H9 (cell line): ENCODE measurements around the gene ADGRF5. TPM values are rescaled to one million over a fixed set of nuclear protein-coding genes. Genes with fewer than 3 reads are reported as not detected.

ENCODE experiments used
- DNase-seq: peaks from one replicate; pipeline ENCODE4 v3.0.0-alpha.2; 2017
- H2AFZ ChIP-seq: one replicate; pipeline ENCODE4 v1.6.1; 2013; ENCODE audit warnings: mild to moderate bottlenecking, low read length, control low read depth, moderate library complexity
- H2AK5ac ChIP-seq: 2 replicates; pipeline ENCODE4 v1.6.1; 2013; ENCODE audit warnings: low read length, control low read depth, mixed read lengths; ENCODE audit not compliant: insufficient read length
- H2BK120ac ChIP-seq: one replicate; pipeline ENCODE4 v1.6.1; 2013; ENCODE audit warnings: low read depth, mild to moderate bottlenecking, low read length, control low read depth, inconsistent platforms; ENCODE audit not compliant: poor library complexity, severe bottlenecking
- H2BK12ac ChIP-seq: 2 replicates; pipeline ENCODE4 v1.6.1; 2013; ENCODE audit warnings: low read length, control low read depth, mixed read lengths, low read depth; ENCODE audit not compliant: insufficient read length
- H2BK15ac ChIP-seq: 2 replicates; pipeline ENCODE4 v1.6.1; 2013; ENCODE audit warnings: low read depth, low read length, control low read depth
- H2BK20ac ChIP-seq: one replicate; pipeline ENCODE4 v1.6.1; 2013; ENCODE audit warnings: low read depth, mild to moderate bottlenecking, low read length, control low read depth, inconsistent platforms; ENCODE audit not compliant: poor library complexity, severe bottlenecking
- H2BK5ac ChIP-seq: 2 replicates; pipeline ENCODE4 v1.6.1; 2013; ENCODE audit warnings: low read length, control low read depth, mixed read lengths; ENCODE audit not compliant: insufficient read length
- H3K14ac ChIP-seq: 2 replicates; pipeline ENCODE4 v1.6.1; 2013; ENCODE audit warnings: low read length, control low read depth; ENCODE audit not compliant: insufficient read depth
- H3K18ac ChIP-seq: 2 replicates; pipeline ENCODE4 v1.6.1; 2013; ENCODE audit warnings: low read depth, mild to moderate bottlenecking, mixed read lengths, low read length, control low read depth; ENCODE audit not compliant: insufficient read length
- H3K23ac ChIP-seq: 2 replicates; pipeline ENCODE4 v1.6.1; 2013; ENCODE audit warnings: low read length, control low read depth, mixed read lengths, low read depth; ENCODE audit not compliant: insufficient read length
- H3K23me2 ChIP-seq: 2 replicates; pipeline ENCODE4 v1.6.1; 2013; ENCODE audit warnings: low read depth, mild to moderate bottlenecking, mixed read lengths, low read length, control low read depth; ENCODE audit not compliant: insufficient read length, poor library complexity, severe bottlenecking
- H3K27ac ChIP-seq: 2 replicates; pipeline ENCODE4 v1.5.1; 2013; ENCODE audit warnings: low read length, control low read depth, mixed read lengths, low read depth; ENCODE audit not compliant: insufficient read length
- H3K27me3 ChIP-seq: 2 replicates; pipeline ENCODE4 v1.6.1; 2013; ENCODE audit warnings: low read length, control low read depth, inconsistent platforms; ENCODE audit not compliant: insufficient read depth
- H3K4ac ChIP-seq: 2 replicates; pipeline ENCODE4 v1.6.1; 2013; ENCODE audit warnings: low read depth, mild to moderate bottlenecking, control low read depth, inconsistent platforms, low read length, moderate library complexity
- H3K4me1 ChIP-seq: 2 replicates; pipeline ENCODE4 v1.6.1; 2013; ENCODE audit warnings: low read length, control low read depth, inconsistent platforms; ENCODE audit not compliant: insufficient read depth
- H3K4me2 ChIP-seq: 2 replicates; pipeline ENCODE4 v1.6.1; 2013; ENCODE audit warnings: low read length, control low read depth, mixed read lengths; ENCODE audit not compliant: insufficient read length, insufficient read depth
- H3K56ac ChIP-seq: 2 replicates; pipeline ENCODE4 v1.6.1; 2013; ENCODE audit warnings: low read depth, mild to moderate bottlenecking, mixed read lengths, low read length, control low read depth; ENCODE audit not compliant: insufficient read length
- H3K79me1 ChIP-seq: 2 replicates; pipeline ENCODE4 v1.6.1; 2013; ENCODE audit warnings: low read depth, mild to moderate bottlenecking, moderate library complexity, low read length, control low read depth, inconsistent platforms; ENCODE audit not compliant: insufficient read depth, poor library complexity, severe bottlenecking
- H3K79me2 ChIP-seq: 2 replicates; pipeline ENCODE4 v1.6.1; 2013; ENCODE audit warnings: low read length, control low read depth, inconsistent platforms; ENCODE audit not compliant: insufficient read depth
- H3K9ac ChIP-seq: 2 replicates; pipeline ENCODE4 v1.6.1; 2013; ENCODE audit warnings: low read length, control low read depth, mixed read lengths; ENCODE audit not compliant: insufficient read length; ENCODE audit errors: extremely low read depth
- H3K9me3 ChIP-seq: one replicate; pipeline ENCODE4 v1.6.1; 2013; ENCODE audit warnings: low read depth, low read length, inconsistent platforms; ENCODE audit not compliant: control insufficient read depth
- H3T11ph ChIP-seq: one replicate; pipeline ENCODE4 v1.6.1; 2013; ENCODE audit warnings: mild to moderate bottlenecking, low read length, control low read depth, inconsistent platforms
- H4K20me1 ChIP-seq: one replicate; pipeline ENCODE4 v1.6.1; 2013; ENCODE audit not compliant: control insufficient read depth, insufficient read length, insufficient read depth
- H4K5ac ChIP-seq: 2 replicates; pipeline ENCODE4 v1.6.1; 2013; ENCODE audit warnings: low read depth, mild to moderate bottlenecking, mixed read lengths, low read length, control low read depth; ENCODE audit not compliant: insufficient read length
- H4K8ac ChIP-seq: replicated peaks from 2 replicates; pipeline ENCODE4 v1.6.1; 2013; ENCODE audit warnings: low read length, control low read depth, mixed read lengths, low read depth; ENCODE audit not compliant: insufficient read length
- H4K91ac ChIP-seq: 2 replicates; pipeline ENCODE4 v1.6.1; 2013; ENCODE audit warnings: low read depth, mild to moderate bottlenecking, moderate library complexity, mixed read lengths, low read length, control low read depth; ENCODE audit not compliant: insufficient read length
- H3K27ac Mint-ChIP-seq, 3 experiments: 2 replicates in 2 of 3; 3 replicates in 1 of 3; pipeline ENCODE4 v1.8.0; 2020 to 2021; ENCODE audit warnings: mixed read lengths in 3 of 3, mild to moderate bottlenecking in 1 of 3, moderate library complexity in 1 of 3
- H3K27me3 Mint-ChIP-seq: 2 replicates; pipeline ENCODE4 v1.8.0; 2021; ENCODE audit warnings: low read depth, mild to moderate bottlenecking, moderate library complexity, mixed read lengths
- H3K36me3 Mint-ChIP-seq, 3 experiments: 2 replicates in 2 of 3; 3 replicates in 1 of 3; pipeline ENCODE4 v1.8.0; 2020 to 2021; ENCODE audit warnings: low read depth in 3 of 3, mixed read lengths in 3 of 3; ENCODE audit not compliant: insufficient read depth in 1 of 3
- H3K4me1 Mint-ChIP-seq, 2 experiments: 2 replicates each; pipeline ENCODE4 v1.8.0; 2020; ENCODE audit warnings: mixed read lengths in 2 of 2
- H3K4me3 Mint-ChIP-seq, 2 experiments: 2 replicates in 1 of 2; 3 replicates in 1 of 2; pipeline ENCODE4 v1.8.0; 2020 to 2021; ENCODE audit warnings: mild to moderate bottlenecking in 2 of 2, mixed read lengths in 2 of 2, moderate library complexity in 1 of 2
- H3K9me3 Mint-ChIP-seq, 2 experiments: 2 replicates in 1 of 2; 3 replicates in 1 of 2; pipeline ENCODE4 v1.8.0; 2020; ENCODE audit warnings: mild to moderate bottlenecking in 2 of 2, mixed read lengths in 2 of 2, moderate library complexity in 1 of 2
- CTCF ChIP-seq: fragments of 200-600 bp; sonication (generic); conservative IDR thresholded peaks from 3 replicates; pipeline ENCODE4 v1.8.0; 2021; ENCODE audit warnings: antibody characterized with exemption, mild to moderate bottlenecking
- WGBS: extraction: QIAGEN DNeasy Blood & Tissue Kit; methylation state at CpG from one replicate; pipeline ENCODE4 v1.1.7; 2013; ENCODE audit warnings: missing lambda C conversion rate, low lambda C conversion rate, mixed read lengths; ENCODE audit not compliant: insufficient read length; ENCODE audit errors: extremely low coverage; 5-methylcytosine and 5-hydroxymethylcytosine counted together
- total RNA-seq: library from RNA; stranded (reverse); gene quantifications from 2 replicates; pipeline ENCODE4 v1.2.1, GENCODE V29; 2021

Gene ADGRF5
- total RNA-seq, 1 experiment from 2014 or later = not detected

GRCh38 chr6:46899659-46900058 lies 22.1 kb downstream of the ADGRF5 start:
- Histone ChIP-seq H3T11ph (no peak overlapping the region), H3K79me1 (no peaks in the 10 kb centered on the region), H3K14ac (no peak overlapping the region), H3K18ac (no peak overlapping the region), H3K9me3 (no peaks in the 10 kb centered on the region), H3K23ac (no peak overlapping the region), H3K23me2 (no peaks in the 10 kb centered on the region), H3K4me2 (no peak overlapping the region), H4K20me1 (no peaks in the 10 kb centered on the region), H2BK12ac (no peak overlapping the region), H4K91ac (no peak overlapping the region), H3K79me2 (no peaks in the 10 kb centered on the region), H2BK120ac (no peak overlapping the region), H3K56ac (no peak overlapping the region), H2AFZ (no peak overlapping the region), H2AK5ac (no peak overlapping the region), H3K27ac (no peak overlapping the region), H2BK20ac (no peak overlapping the region), H2BK5ac (no peak overlapping the region), H3K9ac (no peak overlapping the region), H2BK15ac (no peak overlapping the region), H3K27me3 (no peaks in the 10 kb centered on the region), H3K4ac (no peak overlapping the region), H3K4me1 (no peaks in the 10 kb centered on the region), H4K5ac (no peak overlapping the region), H4K8ac (no peak overlapping the region)
- peak overlapping the region in 1 of 3 experiments; percentile 4; a peak in 1 of 7 replicates for H3K27ac Mint-ChIP-seq
- no peak for TF ChIP-seq CTCF
- H3K9me3 Mint-ChIP-seq = no peaks in the 10 kb centered on the region; a peak in 1 of 5 replicates
- no peaks in the 10 kb centered on the region; a peak in 1 of 7 replicates for H3K36me3 Mint-ChIP-seq
- no CpG with 5 or more reads among the region's 4 CpGs for WGBS
- no peak overlapping the region for H3K4me3 Mint-ChIP-seq
- peaks cover 2% of the 10 kb centered on the region for H3K27me3 Mint-ChIP-seq
- no peak for DNase-seq
- H3K4me1 Mint-ChIP-seq = peaks cover 15 to 18% of the 10 kb centered on the region in 2 experiments
